Measurements from ENCODE around the gene GPR18.

GPR18 gene

DNA sequence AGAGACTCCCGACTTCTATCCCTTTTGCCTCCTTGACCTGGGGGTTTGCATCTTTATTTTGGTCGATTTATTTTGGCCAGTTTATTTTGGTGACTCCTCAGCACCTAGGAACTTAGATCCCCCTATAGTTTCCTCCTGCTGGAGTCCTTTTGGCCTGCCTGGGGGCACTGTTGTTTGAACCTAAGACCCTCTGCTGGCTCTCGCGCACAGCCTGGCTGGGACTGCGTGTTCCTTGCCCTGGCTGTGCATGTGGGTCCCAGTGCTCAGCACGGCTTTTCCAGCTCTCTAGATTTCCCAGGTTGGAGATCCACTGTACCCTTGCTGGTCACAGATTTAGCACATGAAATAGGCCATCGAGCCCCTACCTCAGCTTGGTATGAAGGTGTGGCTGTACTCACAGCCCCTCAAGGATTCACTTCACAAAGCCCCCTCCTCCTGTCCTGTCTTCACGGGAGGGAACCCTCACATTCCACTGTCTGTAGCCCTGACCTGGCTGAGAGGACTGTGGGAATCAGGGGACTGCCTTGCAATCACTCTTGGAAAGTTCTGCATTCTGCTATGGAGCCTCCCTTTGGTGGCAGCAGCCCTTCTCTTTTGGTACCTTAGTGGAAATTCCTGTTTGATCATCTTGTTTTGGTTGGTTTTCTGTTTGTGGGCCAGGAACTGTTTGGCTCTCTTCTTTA, 49.2 kb downstream of the GPR18 start:
- no peak for DNase-seq (ENCODE audit: low read depth in 2 of 2)

DNA sequence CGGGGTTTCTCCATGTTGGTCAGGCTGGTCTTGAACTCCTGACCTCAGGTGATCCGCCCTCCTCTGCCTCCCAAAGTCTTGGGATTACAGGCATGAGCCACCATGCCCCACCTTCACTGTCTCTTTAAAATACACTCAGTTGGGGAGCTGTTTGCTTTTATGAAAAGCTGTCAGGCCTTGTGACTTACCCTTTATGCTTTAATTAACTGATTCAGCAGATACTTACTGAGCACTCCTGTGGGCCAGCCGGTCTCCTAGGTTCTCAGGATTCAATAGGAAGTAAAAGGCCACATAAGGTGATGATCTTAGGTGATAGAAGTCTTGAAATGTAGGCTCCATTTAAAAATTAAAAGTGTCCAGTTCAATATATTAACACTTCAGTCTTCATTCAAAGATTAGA, 50.0 kb downstream of the GPR18 start:
- DNase-seq (ENCODE audit: low read depth in 2 of 2) = no peak

DNA sequence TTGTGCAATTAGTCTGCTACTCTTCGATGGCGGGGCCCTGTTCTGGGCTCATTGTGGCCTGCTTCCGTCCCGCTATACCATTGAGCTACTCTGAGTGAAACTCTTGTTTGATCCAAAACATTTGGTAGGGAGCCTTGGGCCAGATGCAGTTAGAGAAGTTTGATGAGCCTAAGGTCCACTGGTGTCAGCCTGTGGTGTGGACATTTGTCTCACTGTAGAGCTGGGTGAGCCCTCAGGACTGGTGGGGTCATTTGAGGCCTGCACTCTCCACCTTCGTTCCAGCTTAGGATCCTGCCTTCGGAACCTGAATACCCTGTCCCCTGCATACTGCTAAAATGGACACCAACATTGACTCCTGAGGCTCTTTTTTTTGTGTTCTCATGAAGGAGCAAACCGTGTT, 50.7 kb downstream of the GPR18 start:
- DNase-seq (ENCODE audit: low read depth in 2 of 2) = no peak

DNA sequence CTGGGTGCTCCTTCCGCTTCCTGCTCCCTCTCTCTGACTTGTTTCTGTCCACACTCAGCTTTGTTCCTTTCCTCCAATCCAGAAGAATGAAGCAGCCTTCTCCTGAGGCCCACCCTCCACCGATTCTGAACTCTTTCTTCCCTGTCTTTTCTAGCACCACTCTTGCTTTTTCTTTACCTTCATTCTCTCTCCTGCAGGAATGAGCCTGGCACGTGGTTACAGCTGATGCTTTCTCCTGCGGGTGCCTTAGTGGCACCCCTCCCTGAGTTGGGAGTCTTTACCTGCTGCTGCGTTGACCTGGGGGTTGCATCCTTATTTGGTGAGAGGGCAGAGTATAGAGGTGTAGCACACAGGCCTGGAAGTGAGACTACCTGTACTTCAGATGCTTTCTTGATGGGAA, 51.3 kb downstream of the GPR18 start:
- no peak for DNase-seq (ENCODE audit: low read depth in 2 of 2)

DNA sequence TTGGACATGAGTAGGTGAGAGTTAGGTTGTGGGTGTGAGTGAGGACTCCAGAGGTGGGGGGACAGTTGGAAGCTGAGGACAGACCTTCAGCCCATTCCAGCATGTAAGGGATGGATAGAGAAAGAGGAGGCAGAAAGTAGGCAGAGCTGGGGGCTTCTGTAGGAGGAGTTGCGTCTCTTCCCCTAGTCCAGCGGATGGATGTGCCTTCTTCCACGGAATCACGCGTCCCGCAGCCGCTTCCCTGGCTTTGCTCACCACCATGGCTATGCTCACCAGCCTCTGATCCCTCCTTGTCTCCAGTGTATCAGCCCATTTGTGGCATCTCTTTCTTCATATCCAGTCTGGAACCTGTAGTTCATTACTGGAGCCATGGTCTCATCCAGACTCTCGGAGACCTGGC, 52.0 kb downstream of the GPR18 start:
- no peak for DNase-seq (ENCODE audit: low read depth in 2 of 2)

DNA sequence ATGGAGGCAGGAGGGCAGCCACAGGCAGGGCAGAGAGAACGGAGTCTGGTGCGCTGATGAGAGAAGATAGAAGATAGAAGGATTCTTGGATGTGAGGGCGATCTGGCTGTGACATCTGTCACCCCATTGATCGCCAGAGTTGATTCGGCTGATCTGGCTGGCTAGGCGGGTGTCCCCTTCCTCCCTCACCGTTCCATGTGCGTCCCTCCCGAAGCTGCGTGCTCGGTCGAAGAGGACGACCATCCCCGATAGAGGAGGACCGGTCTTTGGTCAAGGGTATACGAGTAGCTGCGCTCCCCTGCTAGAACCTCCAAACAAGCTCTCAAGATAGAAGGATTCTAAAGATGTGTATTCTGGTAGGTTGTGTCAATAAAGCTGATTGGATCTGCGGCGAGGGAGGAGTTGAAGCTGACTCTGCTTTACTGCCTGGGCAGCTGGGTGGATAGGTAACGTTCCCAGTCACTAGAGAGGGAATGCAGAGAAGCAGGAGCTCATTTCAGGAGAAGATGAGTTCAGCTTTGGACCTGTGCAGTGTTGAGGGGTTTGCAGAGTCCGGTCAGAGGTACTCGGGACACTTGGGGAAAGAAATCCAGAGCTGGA, 52.5 kb downstream of the GPR18 start:
- no peak for DNase-seq (ENCODE audit: low read depth in 2 of 2)
